Adrenal gland (tissue), 12 donors: ENCODE data around the gene CTNND1. TPM values are rescaled to one million over a fixed set of nuclear protein-coding genes. Genes with fewer than 3 reads are reported as not detected.

Experiments used
- DNase-seq, 7 donors: peaks; one replicate each; pipeline ENCODE4 v3.0.0-alpha.2; 2019 to 2020
- H3K27ac ChIP-seq, 5 donors: fragments of 200-600 bp; sonication (generic) in 4 of 5; 1 replicate in 3 of 5; 2 replicates in 2 of 5; pipeline versions ENCODE4 v1.5.1 to v1.8.0; 2016 to 2020; ENCODE audit warnings: mild to moderate bottlenecking in 1 of 5
- H3K27me3 ChIP-seq: fragments of 200-600 bp; 2 replicates; pipeline ENCODE4 v1.8.0; 2021
- H3K36me3 ChIP-seq, 2 donors: fragments of 200-600 bp; replicated peaks in 1 of 2; 1 replicate in 1 of 2; 2 replicates in 1 of 2; pipeline versions ENCODE4 v1.5.1 to v1.8.0; 2018 to 2022
- H3K4me1 ChIP-seq, 2 donors: fragments of 200-600 bp; replicated peaks in 1 of 2; 1 replicate in 1 of 2; 2 replicates in 1 of 2; pipeline versions ENCODE4 v1.5.1 to v1.8.0; 2018 to 2021
- H3K4me3 ChIP-seq, 4 donors: fragments of 200-600 bp; sonication (generic) in 3 of 4; one replicate each; pipeline ENCODE4 v1.5.1; 2016 to 2018
- H3K9me3 ChIP-seq, 3 donors: fragments of 200-600 bp; sonication (generic) in 1 of 3; replicated peaks in 1 of 3; 1 replicate in 2 of 3; 2 replicates in 1 of 3; pipeline versions ENCODE4 v1.5.1 to v1.8.0; 2016 to 2021
- CTCF ChIP-seq, 6 experiments: fragments of 450-650 bp in 4 of 6; fragments of 200-600 bp in 2 of 6; sonication (generic) in 1 of 6; IDR thresholded peaks; 1 replicate in 5 of 6; 2 replicates in 1 of 6; pipeline versions ENCODE4 v1.5.1 to v1.8.0; 2016 to 2021; ENCODE audit warnings: antibody characterized with exemption in 6 of 6, mild to moderate bottlenecking in 2 of 6, moderate library complexity in 1 of 6
- POLR2A ChIP-seq, 2 donors: fragments of 450-650 bp; IDR thresholded peaks; one replicate each; pipeline ENCODE4 v1.6.1; 2017; ENCODE audit warnings: antibody characterized with exemption in 2 of 2, mild to moderate bottlenecking in 2 of 2, moderate library complexity in 1 of 2
- WGBS, 4 donors: extraction: QIAGEN DNeasy Blood & Tissue Kit in 2 of 4; methylation state at CpG; one replicate each; pipeline versions ENCODE4 v1.1.5 to v1.1.7; 2013 to 2017; 5-methylcytosine and 5-hydroxymethylcytosine counted together
- intact Hi-C, 2 donors: fragments of 100-400 bp; cut with DNase I; formaldehyde crosslinking; loops; one replicate each; pipeline versions ENCODE4 v1.14.1 to v1.15.0; 2022 to 2023
- polyA plus RNA-seq, 3 donors: library from polyadenylated mRNA; stranded (reverse); fragments of 200-250 nt in 2 of 3; fragments of 350-450 nt in 1 of 3; fragmentation: Illumina TruSeq in 1 of 3; extraction: RNeasy Lipid Tissue Mini Kit (QIAGEN cat#74804) in 1 of 3; gene quantifications; one replicate each; pipeline ENCODE4 v1.2.3, GENCODE V29; 2013 to 2014
- total RNA-seq, 9 donors: library from RNA; depleted of rRNA in 4 of 9; stranded (reverse); fragments of >200 nt in 4 of 9; fragments of 120-200 nt in 1 of 9; fragmentation: NEBNext Ultra II Directional in 1 of 9; extraction: Animal tissue kit (Norgen Biotek cat#: 25700) in 1 of 9; gene quantifications; one replicate each; pipeline versions ENCODE4 v1.1.0 to v1.2.4, GENCODE V29; 2013 to 2023
- donor health status: healthy with polysubstance abuse.
- donor health status: Bipolar disorder and iron deficiency.
- donor health status: DM: yes; HTN: yes; CAD: no.
- donor health status: DM: no; HTN: no; CAD: no.
- donor health status: DM: no; HTN: no; CAD: no.
- donor health status: DM: yes; HTN: yes; CAD: no.

CTNND1 gene
- total and polyA plus RNA-seq, 12 donors, result 26.3 to 152 (median 107) TPM

GRCh38 chr11:57815877-57816276 lies 54.3 kb downstream of the CTNND1 start:
- peaks cover 0 to 82% of the 10 kb centered on the region in 2 donors for H3K36me3 ChIP-seq
- H3K4me3 ChIP-seq, result no peak overlapping the region
- H3K4me1 ChIP-seq, result no peaks in the 10 kb centered on the region
- TF ChIP-seq POLR2A (IDR thresholded peaks at IDR 0.05) (no peak), CTCF (IDR thresholded peaks at IDR 0.05) (no peak)
- H3K27ac ChIP-seq, result no peak overlapping the region
- H3K27me3 ChIP-seq, result no peaks in the 10 kb centered on the region
- intact Hi-C loops, result no loop called here
- 86 to 97% (median 89%) methylated on average over 5 of the region's 5 CpGs for WGBS, 4 donors
- H3K9me3 ChIP-seq, result no peaks in the 10 kb centered on the region
- no peak for DNase-seq

- WGBS, 4 donors, result 88 to 100% (median 93%) methylated on average over 1 of the region's 1 CpG
- no peaks in the 10 kb centered on the region for H3K9me3 ChIP-seq
- DNase-seq, result no peak
- no peak for TF ChIP-seq CTCF (IDR thresholded peaks at IDR 0.05)
- no peak for TF ChIP-seq POLR2A (IDR thresholded peaks at IDR 0.05)
- no peak overlapping the region for H3K27ac ChIP-seq
- peaks cover 0 to 53% of the 10 kb centered on the region in 2 donors for H3K36me3 ChIP-seq
- H3K27me3 ChIP-seq, result no peaks in the 10 kb centered on the region
- H3K4me1 ChIP-seq, result no peaks in the 10 kb centered on the region
- intact Hi-C loops, result no loop called here
- no peak overlapping the region for H3K4me3 ChIP-seq
Observed at GRCh38 chr11:57818812-57819211, 57.2 kb downstream of the CTNND1 start.

GRCh38 chr11:57819252-57819979 lies 57.8 kb downstream of the CTNND1 start:
- intact Hi-C loops, result no loop called here
- 87 to 91% (median 88%) methylated on average over 7 of the region's 7 CpGs for whole genome bisulfite sequencing, 4 donors
- Histone ChIP-seq H3K9me3 (no peaks in the 10 kb centered on the region), H3K36me3 (peaks cover 0 to 47% of the 10 kb centered on the region in 2 donors), H3K4me3 (no peak overlapping the region), H3K4me1 (no peaks in the 10 kb centered on the region), H3K27me3 (no peaks in the 10 kb centered on the region), H3K27ac (no peak overlapping the region)
- TF ChIP-seq POLR2A (IDR thresholded peaks at IDR 0.05) (no peak), CTCF (IDR thresholded peaks at IDR 0.05) (no peak)
- DNase-seq, result no peak

- Histone ChIP-seq H3K4me1 (no peaks in the 10 kb centered on the region), H3K27ac (no peak overlapping the region), H3K27me3 (no peaks in the 10 kb centered on the region), H3K4me3 (no peak overlapping the region), H3K36me3 (peaks cover 0 to 3% of the 10 kb centered on the region in 2 donors), H3K9me3 (no peaks in the 10 kb centered on the region)
- intact Hi-C loops, result no loop called here
- TF ChIP-seq CTCF (IDR thresholded peaks at IDR 0.05) (no peak), POLR2A (IDR thresholded peaks at IDR 0.05) (no peak)
- DNase-seq, result no peak
- 79 to 96% (median 85%) methylated on average over 1 of the region's 1 CpG for WGBS, 4 donors
Observed at GRCh38 chr11:57823859-57824258, 62.3 kb downstream of the CTNND1 start.
